H1 (cell line): ENCODE data around the gene LTA4H. TPM values are rescaled to one million over a fixed set of nuclear protein-coding genes. Genes with fewer than 3 reads are reported as not detected.

Experiments
- polyA plus RNA-seq, 7 experiments: library from polyadenylated mRNA; depleted of rRNA in 3 of 7; stranded (reverse) in 5 of 7; unstranded in 2 of 7; fragments of >200 nt in 5 of 7; fragments of 200-250 nt in 2 of 7; gene quantifications; 1 replicate in 5 of 7; 2 replicates in 1 of 7; 4 replicates in 1 of 7; pipeline versions ENCODE4 v1.2.1 to v1.2.3, GENCODE V29; 2011 to 2013; ENCODE audit warnings: missing spikeins in 2 of 7, mixed read lengths in 2 of 7
- total RNA-seq: library from RNA; stranded (reverse); fragmentation: NEBNext Ultra II Directional; extraction: Animal tissue kit (Norgen Biotek cat#: 25700); gene quantifications from 2 replicates; pipeline ENCODE4 v1.2.1, GENCODE V29; 2021
- TF ChIP-seq, protein P1 (sequence below): fragments of 300-600 bp; sonication (generic); IDR thresholded peaks from 2 replicates; pipeline ENCODE4 v1.7.1; 2012; ENCODE audit warnings: low read length, moderate library complexity, mild to moderate bottlenecking, inconsistent platforms; ENCODE audit not compliant: insufficient replicate concordance

Gene LTA4H
- total and polyA plus RNA-seq, 2 of the 8 experiments (the other 6 are each of a cell fraction or from before 2014, with no cell fraction given), result 106 to 167 TPM

DNA sequence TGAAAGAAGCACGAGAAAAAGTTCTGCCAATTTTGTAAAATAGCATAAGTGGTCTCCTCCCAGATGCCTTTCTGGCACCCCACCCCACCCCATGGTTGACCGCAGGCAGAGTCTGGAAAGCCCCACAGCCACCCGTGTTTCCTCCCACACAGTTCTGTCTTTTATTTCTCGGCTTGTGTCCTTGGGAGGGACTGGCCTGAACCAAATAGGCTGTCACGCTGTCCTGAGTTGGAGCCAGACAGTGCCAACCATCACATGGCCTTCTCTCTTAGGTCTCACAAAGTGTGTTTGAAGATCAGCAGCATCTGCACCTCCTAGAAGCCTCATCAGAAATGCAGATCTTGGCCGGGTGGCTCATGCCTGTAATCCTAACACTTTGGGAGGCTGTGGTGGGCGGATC, 10.2 kb upstream of the LTA4H start (continued):
- TF ChIP-seq, protein P1, sequence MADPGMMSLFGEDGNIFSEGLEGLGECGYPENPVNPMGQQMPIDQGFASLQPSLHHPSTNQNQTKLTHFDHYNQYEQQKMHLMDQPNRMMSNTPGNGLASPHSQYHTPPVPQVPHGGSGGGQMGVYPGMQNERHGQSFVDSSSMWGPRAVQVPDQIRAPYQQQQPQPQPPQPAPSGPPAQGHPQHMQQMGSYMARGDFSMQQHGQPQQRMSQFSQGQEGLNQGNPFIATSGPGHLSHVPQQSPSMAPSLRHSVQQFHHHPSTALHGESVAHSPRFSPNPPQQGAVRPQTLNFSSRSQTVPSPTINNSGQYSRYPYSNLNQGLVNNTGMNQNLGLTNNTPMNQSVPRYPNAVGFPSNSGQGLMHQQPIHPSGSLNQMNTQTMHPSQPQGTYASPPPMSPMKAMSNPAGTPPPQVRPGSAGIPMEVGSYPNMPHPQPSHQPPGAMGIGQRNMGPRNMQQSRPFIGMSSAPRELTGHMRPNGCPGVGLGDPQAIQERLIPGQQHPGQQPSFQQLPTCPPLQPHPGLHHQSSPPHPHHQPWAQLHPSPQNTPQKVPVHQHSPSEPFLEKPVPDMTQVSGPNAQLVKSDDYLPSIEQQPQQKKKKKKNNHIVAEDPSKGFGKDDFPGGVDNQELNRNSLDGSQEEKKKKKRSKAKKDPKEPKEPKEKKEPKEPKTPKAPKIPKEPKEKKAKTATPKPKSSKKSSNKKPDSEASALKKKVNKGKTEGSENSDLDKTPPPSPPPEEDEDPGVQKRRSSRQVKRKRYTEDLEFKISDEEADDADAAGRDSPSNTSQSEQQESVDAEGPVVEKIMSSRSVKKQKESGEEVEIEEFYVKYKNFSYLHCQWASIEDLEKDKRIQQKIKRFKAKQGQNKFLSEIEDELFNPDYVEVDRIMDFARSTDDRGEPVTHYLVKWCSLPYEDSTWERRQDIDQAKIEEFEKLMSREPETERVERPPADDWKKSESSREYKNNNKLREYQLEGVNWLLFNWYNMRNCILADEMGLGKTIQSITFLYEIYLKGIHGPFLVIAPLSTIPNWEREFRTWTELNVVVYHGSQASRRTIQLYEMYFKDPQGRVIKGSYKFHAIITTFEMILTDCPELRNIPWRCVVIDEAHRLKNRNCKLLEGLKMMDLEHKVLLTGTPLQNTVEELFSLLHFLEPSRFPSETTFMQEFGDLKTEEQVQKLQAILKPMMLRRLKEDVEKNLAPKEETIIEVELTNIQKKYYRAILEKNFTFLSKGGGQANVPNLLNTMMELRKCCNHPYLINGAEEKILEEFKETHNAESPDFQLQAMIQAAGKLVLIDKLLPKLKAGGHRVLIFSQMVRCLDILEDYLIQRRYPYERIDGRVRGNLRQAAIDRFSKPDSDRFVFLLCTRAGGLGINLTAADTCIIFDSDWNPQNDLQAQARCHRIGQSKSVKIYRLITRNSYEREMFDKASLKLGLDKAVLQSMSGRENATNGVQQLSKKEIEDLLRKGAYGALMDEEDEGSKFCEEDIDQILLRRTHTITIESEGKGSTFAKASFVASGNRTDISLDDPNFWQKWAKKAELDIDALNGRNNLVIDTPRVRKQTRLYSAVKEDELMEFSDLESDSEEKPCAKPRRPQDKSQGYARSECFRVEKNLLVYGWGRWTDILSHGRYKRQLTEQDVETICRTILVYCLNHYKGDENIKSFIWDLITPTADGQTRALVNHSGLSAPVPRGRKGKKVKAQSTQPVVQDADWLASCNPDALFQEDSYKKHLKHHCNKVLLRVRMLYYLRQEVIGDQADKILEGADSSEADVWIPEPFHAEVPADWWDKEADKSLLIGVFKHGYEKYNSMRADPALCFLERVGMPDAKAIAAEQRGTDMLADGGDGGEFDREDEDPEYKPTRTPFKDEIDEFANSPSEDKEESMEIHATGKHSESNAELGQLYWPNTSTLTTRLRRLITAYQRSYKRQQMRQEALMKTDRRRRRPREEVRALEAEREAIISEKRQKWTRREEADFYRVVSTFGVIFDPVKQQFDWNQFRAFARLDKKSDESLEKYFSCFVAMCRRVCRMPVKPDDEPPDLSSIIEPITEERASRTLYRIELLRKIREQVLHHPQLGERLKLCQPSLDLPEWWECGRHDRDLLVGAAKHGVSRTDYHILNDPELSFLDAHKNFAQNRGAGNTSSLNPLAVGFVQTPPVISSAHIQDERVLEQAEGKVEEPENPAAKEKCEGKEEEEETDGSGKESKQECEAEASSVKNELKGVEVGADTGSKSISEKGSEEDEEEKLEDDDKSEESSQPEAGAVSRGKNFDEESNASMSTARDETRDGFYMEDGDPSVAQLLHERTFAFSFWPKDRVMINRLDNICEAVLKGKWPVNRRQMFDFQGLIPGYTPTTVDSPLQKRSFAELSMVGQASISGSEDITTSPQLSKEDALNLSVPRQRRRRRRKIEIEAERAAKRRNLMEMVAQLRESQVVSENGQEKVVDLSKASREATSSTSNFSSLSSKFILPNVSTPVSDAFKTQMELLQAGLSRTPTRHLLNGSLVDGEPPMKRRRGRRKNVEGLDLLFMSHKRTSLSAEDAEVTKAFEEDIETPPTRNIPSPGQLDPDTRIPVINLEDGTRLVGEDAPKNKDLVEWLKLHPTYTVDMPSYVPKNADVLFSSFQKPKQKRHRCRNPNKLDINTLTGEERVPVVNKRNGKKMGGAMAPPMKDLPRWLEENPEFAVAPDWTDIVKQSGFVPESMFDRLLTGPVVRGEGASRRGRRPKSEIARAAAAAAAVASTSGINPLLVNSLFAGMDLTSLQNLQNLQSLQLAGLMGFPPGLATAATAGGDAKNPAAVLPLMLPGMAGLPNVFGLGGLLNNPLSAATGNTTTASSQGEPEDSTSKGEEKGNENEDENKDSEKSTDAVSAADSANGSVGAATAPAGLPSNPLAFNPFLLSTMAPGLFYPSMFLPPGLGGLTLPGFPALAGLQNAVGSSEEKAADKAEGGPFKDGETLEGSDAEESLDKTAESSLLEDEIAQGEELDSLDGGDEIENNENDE, result no peak
